Forelimb muscle (tissue), 1 donor: Measurements from ENCODE around the gene PIK3R3. TPM values are rescaled to one million over a fixed set of nuclear protein-coding genes. Genes with fewer than 3 reads are reported as not detected.

Source experiments
- DNase-seq: peaks from one replicate; pipeline ENCODE4 v3.0.0-alpha.2; 2013; ENCODE audit warnings: low read depth
- polyA plus RNA-seq: library from polyadenylated mRNA; unstranded; fragments of 120-200 nt; gene quantifications from one replicate; pipeline ENCODE4 v1.2.1, GENCODE V29; 2013; ENCODE audit not compliant: insufficient read length

PIK3R3 gene
- polyA plus RNA-seq: 14.5 TPM

- DNase-seq: peak; percentile 94
Measured at GRCh38 chr1:46132529-46133180, at the start of gene PIK3R3. Gene PIK3R3, minus strand, starts transcription at chr1:46132629. Its CDS starts 677 bp downstream, at chr1:46131952.

GRCh38 chr1:46181343-46182260 lies 49.2 kb upstream of the PIK3R3 start:
- DNase-seq: no peak

GRCh38 chr1:46180082-46180616 lies 47.7 kb upstream of the PIK3R3 start:
- no peak for DNase-seq

- peak; percentile 67 for DNase-seq
Measured at GRCh38 chr1:46179138-46180081, 47.0 kb upstream of the PIK3R3 start.

- no peak for DNase-seq
Measured at GRCh38 chr1:46176211-46176865, 43.9 kb upstream of the PIK3R3 start, which contains the start of gene P3R3URF. Gene P3R3URF, minus strand, starts transcription at chr1:46176488. Its CDS starts 17 bp downstream, at chr1:46176471.

- no peak for DNase-seq
Measured at GRCh38 chr1:46175243-46175642, 42.8 kb upstream of the PIK3R3 start.

- no peak for DNase-seq
Measured at GRCh38 chr1:46174448-46175231, 42.2 kb upstream of the PIK3R3 start, which contains the start of gene TSPAN1. Gene TSPAN1, plus strand, starts transcription at chr1:46175087. Its CDS starts 6,021 bp downstream, at chr1:46181108.

- no peak for DNase-seq
Measured at GRCh38 chr1:46173361-46173856, 41.0 kb upstream of the PIK3R3 start.

- DNase-seq: no peak
Measured at GRCh38 chr1:46172321-46172720, 39.9 kb upstream of the PIK3R3 start.

- DNase-seq: no peak
Measured at GRCh38 chr1:46171871-46172270, 39.4 kb upstream of the PIK3R3 start.

- DNase-seq: no peak
Measured at GRCh38 chr1:46171351-46171750, 38.9 kb upstream of the PIK3R3 start.

- no peak for DNase-seq
Measured at GRCh38 chr1:46169811-46170454, 37.5 kb upstream of the PIK3R3 start.

GRCh38 chr1:46168477-46168876 lies 36.0 kb upstream of the PIK3R3 start:
- no peak for DNase-seq

- DNase-seq: no peak
Measured at GRCh38 chr1:46166521-46167462, 34.4 kb upstream of the PIK3R3 start.

GRCh38 chr1:46160212-46160611 lies 27.8 kb upstream of the PIK3R3 start:
- no peak for DNase-seq

- DNase-seq: no peak
Measured at GRCh38 chr1:46159516-46159915, 27.1 kb upstream of the PIK3R3 start.

- DNase-seq: no peak
Measured at GRCh38 chr1:46158312-46159281, 26.2 kb upstream of the PIK3R3 start.
